ENCODE measurements around the gene CACHD1. TPM values are rescaled to one million over a fixed set of nuclear protein-coding genes. Genes with fewer than 3 reads are reported as not detected.

CACHD1 gene
- total and polyA plus RNA-seq, 11 donors = 0.89 to 10.0 (median 2.4) TPM

- TF ChIP-seq CTCF (IDR thresholded peaks at IDR 0.05) = no peak
- Histone ChIP-seq H3K27me3 (no peaks in the 10 kb centered on the region), H3K4me3 (no peak overlapping the region), H3K9me3 (no peaks in the 10 kb centered on the region), H3K4me1 (peaks cover 0 to 47% (median 20%) of the 10 kb centered on the region in 12 donors), H3K27ac (no peak overlapping the region), H3K36me3 (no peaks in the 10 kb centered on the region)
- intact Hi-C loops (cut with DNase I) = no loop called here
- ATAC-seq (no peak), DNase-seq (no peak)
- WGBS, 4 donors = 90 to 100% (median 95%) methylated on average over 1 of the region's 1 CpG
Observed at GRCh38 chr1:64482720-64483119, 12.8 kb downstream of the CACHD1 start.

- Histone ChIP-seq H3K27ac (no peak overlapping the region), H3K4me1 (peaks cover 0 to 36% (median 16%) of the 10 kb centered on the region in 12 donors), H3K36me3 (no peaks in the 10 kb centered on the region), H3K4me3 (no peak overlapping the region), H3K9me3 (no peaks in the 10 kb centered on the region), H3K27me3 (no peaks in the 10 kb centered on the region)
- TF ChIP-seq POLR2A (IDR thresholded peaks at IDR 0.05) (no peak), CTCF (IDR thresholded peaks at IDR 0.05) (no peak)
- ATAC-seq = no peak
- no peak for DNase-seq
- intact Hi-C loops (cut with DNase I) = no loop called here
- WGBS, 4 donors = 95 to 97% (median 96%) methylated on average over 7 of the region's 7 CpGs
Observed at GRCh38 chr1:64483731-64484414, 13.9 kb downstream of the CACHD1 start.

GRCh38 chr1:64484651-64485050, 14.7 kb downstream of the CACHD1 start:
- intact Hi-C loops (cut with DNase I) = loop anchor here in 3 of 10 donors (5.0 kb wide), 2 partner anchors 212 to 217 kb away; no protein-coding TSS in a partner anchor
- Histone ChIP-seq H3K4me3 (no peak overlapping the region), H3K27ac (no peak overlapping the region)

GRCh38 chr1:64486193-64486592, 16.3 kb downstream of the CACHD1 start:
- intact Hi-C loops (cut with DNase I) = loop anchor here in 4 of 10 donors (2.0 to 5.0 kb wide), 3 partner anchors 214 to 219 kb away; no protein-coding TSS in a partner anchor
- no peaks in the 10 kb centered on the region for H3K27me3 ChIP-seq
- no peak for ATAC-seq
- TF ChIP-seq POLR2A (IDR thresholded peaks at IDR 0.05) (no peak), CTCF (IDR thresholded peaks at IDR 0.05) (no peak)
- no peak overlapping the region for H3K27ac ChIP-seq
- WGBS, 4 donors = 74 to 87% (median 83%) methylated on average over 7 of the region's 7 CpGs
- no peak overlapping the region for H3K4me3 ChIP-seq
- no peaks in the 10 kb centered on the region for H3K36me3 ChIP-seq
- H3K9me3 ChIP-seq = no peaks in the 10 kb centered on the region
- H3K4me1 ChIP-seq = peaks cover 0 to 13% (median 6%) of the 10 kb centered on the region in 12 donors
- no peak for DNase-seq

More at GRCh38 chr1:64484651-64485050, 14.7 kb downstream of the CACHD1 start:
- Histone ChIP-seq H3K27me3 (no peaks in the 10 kb centered on the region), H3K36me3 (no peaks in the 10 kb centered on the region), H3K9me3 (no peaks in the 10 kb centered on the region), H3K4me1 (peaks cover 0 to 28% (median 14%) of the 10 kb centered on the region in 12 donors)
- ATAC-seq (no peak), DNase-seq (no peak)
- 71 to 84% (median 78%) methylated on average over 3 of the region's 3 CpGs for WGBS, 4 donors
- no peak for TF ChIP-seq POLR2A (IDR thresholded peaks at IDR 0.05)
